ENCODE results near the gene NRIP2. TPM values are rescaled to one million over a fixed set of nuclear protein-coding genes. Genes with fewer than 3 reads are reported as not detected.

Gene NRIP2
- total and polyA plus RNA-seq, 2 donors (not counting 3 experiments of a cell fraction or from before 2014, with no cell fraction given), result not detected

- H2AFZ ChIP-seq (ENCODE audit: low read depth, low read length), result no peak overlapping the region
- H3K79me2 ChIP-seq (ENCODE audit: control insufficient read depth, insufficient read depth, low read length), result no peaks in the 10 kb centered on the region
- peaks cover 1% of the 10 kb centered on the region for H3K4me1 ChIP-seq (ENCODE audit: control insufficient read depth, extremely low read depth, insufficient read depth, low read length)
- no peak for TF ChIP-seq MAX (IDR thresholded peaks at IDR 0.05; ENCODE audit: insufficient read depth, insufficient read length)
- no peak for TF ChIP-seq MYC (IDR thresholded peaks at IDR 0.05; ENCODE audit: low read depth, low read length)
- TF ChIP-seq GATA2 (IDR thresholded peaks at IDR 0.05; ENCODE audit: insufficient read depth, insufficient read length, low read depth, low read length), result no peak
- no peak for TF ChIP-seq JUN (IDR thresholded peaks at IDR 0.05; ENCODE audit: borderline replicate concordance, insufficient read depth, insufficient read length, low read depth)
- TF ChIP-seq FOS (IDR thresholded peaks at IDR 0.05; ENCODE audit: borderline replicate concordance, insufficient read depth, low read length), result no peak
- TF ChIP-seq POLR2A (IDR thresholded peaks at IDR 0.05; ENCODE audit: low read depth, low read length), result no peak
- H3K9me1 ChIP-seq (replicated peaks; ENCODE audit: control insufficient read depth, extremely low read depth, insufficient read depth, low read length), result no peaks in the 10 kb centered on the region
- H3K4me2 ChIP-seq (ENCODE audit: insufficient read depth, low read length), result no peak overlapping the region
- no peak for FAIRE-seq
- no peak overlapping the region for H3K4me3 ChIP-seq (replicated peaks in 1 of 3; ENCODE audit: insufficient read depth in 1 of 3, low read depth in 1 of 3, low read length in 3 of 3)
- dilution Hi-C loops (cut with MboI; ENCODE audit: extremely low pct_ligation_motif_present, low sequenced_read_pairs) (no loop called here), intact Hi-C loops (cut with micrococcal nuclease) (no loop called here)
- no TSS peak for BruUV-seq (replicated peaks)
- DNase-seq (ENCODE audit: low read depth, low spot score), result no peak
- no peak overlapping the region for H3K27ac ChIP-seq (ENCODE audit: insufficient read depth, low read depth, low read length)
- POLR2A ChIA-PET, result no interaction called here
- H3K9ac ChIP-seq (replicated peaks; ENCODE audit: extremely low read depth, insufficient read depth, low read length), result no peak overlapping the region
- H3K36me3 ChIP-seq (ENCODE audit: control insufficient read depth in 2 of 2, extremely low read depth in 1 of 2, insufficient read depth in 2 of 2, low read length in 2 of 2), result peaks cover 2 to 8% of the 10 kb centered on the region in 2 experiments
- no peaks in the 10 kb centered on the region for H4K20me1 ChIP-seq (replicated peaks; ENCODE audit: control insufficient read depth, extremely low read depth, insufficient read depth, low read length)
- no peaks in the 10 kb centered on the region for H3K9me3 ChIP-seq (replicated peaks; ENCODE audit: control insufficient read depth, insufficient read depth, low read length)
- no peaks in the 10 kb centered on the region for H3K27me3 ChIP-seq (ENCODE audit: control insufficient read depth in 2 of 2, insufficient read depth in 2 of 2, low read length in 2 of 2)
- CTCF ChIA-PET, result interaction anchor here (0.9 to 3.2 kb wide), 15 partner anchors 10 to 187 kb away, joined by 3 to 38 read pairs (median 9); partner anchors contain the start of genes FOXM1, NRIP2 and RHNO1
These were observed 20.0 kb upstream of the NRIP2 start for GRCh38 chr12:2854669-2855453.

GRCh38 chr12:2853626-2854025 lies 18.8 kb upstream of the NRIP2 start:
- Histone ChIP-seq H3K4me3 (replicated peaks in 1 of 3; ENCODE audit: insufficient read depth in 1 of 3, low read depth in 1 of 3, low read length in 3 of 3) (no peak overlapping the region), H3K27ac (ENCODE audit: insufficient read depth, low read depth, low read length) (no peak overlapping the region), H3K9ac (replicated peaks; ENCODE audit: extremely low read depth, insufficient read depth, low read length) (no peak overlapping the region), H3K4me1 (ENCODE audit: control insufficient read depth, extremely low read depth, insufficient read depth, low read length) (peaks cover 4% of the 10 kb centered on the region), H2AFZ (ENCODE audit: low read depth, low read length) (no peak overlapping the region), H3K36me3 (ENCODE audit: control insufficient read depth in 2 of 2, extremely low read depth in 1 of 2, insufficient read depth in 2 of 2, low read length in 2 of 2) (peaks cover 0 to under 1% of the 10 kb centered on the region in 2 experiments), H3K9me1 (replicated peaks; ENCODE audit: control insufficient read depth, extremely low read depth, insufficient read depth, low read length) (no peaks in the 10 kb centered on the region), H3K79me2 (ENCODE audit: control insufficient read depth, insufficient read depth, low read length) (no peaks in the 10 kb centered on the region), H3K4me2 (ENCODE audit: insufficient read depth, low read length) (no peak overlapping the region), H3K27me3 (ENCODE audit: control insufficient read depth in 2 of 2, insufficient read depth in 2 of 2, low read length in 2 of 2) (no peaks in the 10 kb centered on the region), H4K20me1 (replicated peaks; ENCODE audit: control insufficient read depth, extremely low read depth, insufficient read depth, low read length) (no peaks in the 10 kb centered on the region), H3K9me3 (replicated peaks; ENCODE audit: control insufficient read depth, insufficient read depth, low read length) (no peaks in the 10 kb centered on the region)
- ChIA-PET POLR2A (no interaction called here), CTCF (interaction anchor here (0.5 to 3.2 kb wide), 31 partner anchors 9 to 939 kb away, joined by 3 to 38 read pairs (median 6); partner anchors contain the start of genes FOXM1, ITFG2, NRIP2 and RHNO1)
- dilution Hi-C loops (cut with MboI; ENCODE audit: extremely low pct_ligation_motif_present, low sequenced_read_pairs), result no loop called here
- peak; percentile 69 for DNase-seq (ENCODE audit: low read depth, low spot score)
- no TSS peak for BruUV-seq (replicated peaks)
- intact Hi-C loops (cut with micrococcal nuclease), result loop anchor here (1.0 kb wide), 3 partner anchors 91 to 188 kb away; no protein-coding TSS in a partner anchor
- FAIRE-seq, result peak; percentile 85
- TF ChIP-seq MAX (IDR thresholded peaks at IDR 0.05; ENCODE audit: insufficient read depth, insufficient read length) (no peak), JUN (IDR thresholded peaks at IDR 0.05; ENCODE audit: borderline replicate concordance, insufficient read depth, insufficient read length, low read depth) (no peak), GATA2 (IDR thresholded peaks at IDR 0.05; ENCODE audit: insufficient read depth, insufficient read length, low read depth, low read length) (no peak), CTCF (IDR thresholded peaks at IDR 0.05; ENCODE audit: extremely low read depth in 1 of 2, insufficient read depth in 1 of 2, low read depth in 1 of 2, low read length in 2 of 2) (peak; percentile 92 to 96), EZH2 (IDR thresholded peaks at IDR 0.05; ENCODE audit: borderline replicate concordance, low read depth, low read length, severe bottlenecking) (no peak), POLR2A (IDR thresholded peaks at IDR 0.05; ENCODE audit: low read depth, low read length) (no peak), FOS (IDR thresholded peaks at IDR 0.05; ENCODE audit: borderline replicate concordance, insufficient read depth, low read length) (no peak), POLR2AphosphoS5 (IDR thresholded peaks at IDR 0.05; ENCODE audit: insufficient read depth, low read depth, low read length) (peak; percentile 21), MYC (IDR thresholded peaks at IDR 0.05; ENCODE audit: low read depth, low read length) (no peak)

Data from endothelial cell of umbilical vein (primary cell).